Tibial nerve (tissue), 4 donors: ENCODE measurements around the gene MFSD2A. TPM values are rescaled to one million over a fixed set of nuclear protein-coding genes. Genes with fewer than 3 reads are reported as not detected.
"Not testable (repeated sequence)": the region's sequence is repeated elsewhere in the genome, so short reads cannot be mapped to it uniquely, and the experiment has no call there.

ENCODE experiments used
- DNase-seq, 2 donors: peaks; one replicate each; pipeline ENCODE4 v3.0.0-alpha.2; 2019; ENCODE audit warnings: low spot score in 2 of 2
- H3K27ac ChIP-seq, 4 donors: fragments of 200-600 bp; sonication (generic) in 3 of 4; one replicate each; pipeline ENCODE4 v1.5.1; 2017 to 2019; ENCODE audit warnings: mild to moderate bottlenecking in 1 of 4
- H3K27me3 ChIP-seq, 2 donors: fragments of 200-600 bp; sonication (generic) in 1 of 2; one replicate each; pipeline versions ENCODE4 v1.5.1 to v1.6.0; 2017 to 2019
- H3K36me3 ChIP-seq, 3 donors: fragments of 200-600 bp; sonication (generic); one replicate each; pipeline ENCODE4 v1.5.1; 2018 to 2019
- H3K4me1 ChIP-seq, 4 donors: fragments of 200-600 bp; sonication (generic) in 3 of 4; one replicate each; pipeline ENCODE4 v1.5.1; 2017 to 2019
- H3K4me3 ChIP-seq, 4 donors: fragments of 200-600 bp; sonication (generic) in 3 of 4; one replicate each; pipeline ENCODE4 v1.5.1; 2017 to 2019; ENCODE audit warnings: mild to moderate bottlenecking in 1 of 4, moderate library complexity in 1 of 4
- H3K9me3 ChIP-seq, 4 donors: fragments of 200-600 bp; sonication (generic) in 3 of 4; one replicate each; pipeline ENCODE4 v1.5.1; 2017 to 2019
- EP300 ChIP-seq, 2 donors: sonication (generic); formaldehyde crosslinking; IDR thresholded peaks; one replicate each; pipeline ENCODE4 v1.6.1; 2017; ENCODE audit warnings: antibody characterized with exemption in 2 of 2, mild to moderate bottlenecking in 1 of 2
- POLR2A ChIP-seq, 2 donors: fragments of 450-650 bp; IDR thresholded peaks; one replicate each; pipeline ENCODE4 v1.6.1; 2017; ENCODE audit warnings: antibody characterized with exemption in 2 of 2, mild to moderate bottlenecking in 2 of 2, moderate library complexity in 2 of 2
- WGBS, 2 donors: methylation state at CpG; one replicate each; pipeline ENCODE4 v1.1.5; 2018; 5-methylcytosine and 5-hydroxymethylcytosine counted together
- total RNA-seq, 4 donors: library from RNA; depleted of rRNA; stranded (reverse); fragments of >200 nt; gene quantifications; one replicate each; pipeline ENCODE4 v1.1.0, GENCODE V29; 2016
- TF ChIP-seq, protein P1 (sequence below), 5 experiments: fragments of 200-600 bp in 3 of 5; fragments of 450-650 bp in 2 of 5; sonication (generic) in 3 of 5; IDR thresholded peaks; one replicate each; pipeline ENCODE4 v1.5.1; 2016 to 2019; ENCODE audit warnings: antibody characterized with exemption in 5 of 5, mild to moderate bottlenecking in 3 of 5, moderate library complexity in 2 of 5

MFSD2A gene
- total RNA-seq, 4 donors from 2014 or later, result 6.0 to 24.3 (median 18.1) TPM

DNA sequence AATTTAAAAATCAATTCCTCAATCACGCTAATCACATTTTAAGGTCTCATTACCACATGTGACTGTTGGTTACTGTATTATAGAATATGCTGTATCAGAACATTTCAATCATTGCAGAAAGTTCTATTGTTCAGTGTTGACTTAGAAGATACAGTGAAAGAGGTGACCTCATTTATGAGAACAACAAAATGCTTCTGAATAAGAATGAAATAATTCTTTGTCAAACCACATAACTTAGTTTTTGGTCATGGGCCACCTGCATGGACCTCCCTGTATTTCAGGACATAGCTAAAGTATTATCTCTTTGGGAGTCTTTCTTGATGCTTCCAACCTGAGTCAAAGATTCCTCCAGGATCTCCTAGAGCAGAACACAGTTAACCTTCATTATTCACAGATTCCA, 22.3 kb downstream of the MFSD2A start:
- Histone ChIP-seq H3K9me3 (no peaks in the 10 kb centered on the region), H3K4me3 (no peak overlapping the region), H3K36me3 (no peaks in the 10 kb centered on the region), H3K27ac (no peak overlapping the region), H3K4me1 (peaks cover 0 to 7% (median 4%) of the 10 kb centered on the region in 4 donors), H3K27me3 (no peaks in the 10 kb centered on the region)
- WGBS, 2 donors, result 89 to 93% methylated on average over 1 of the region's 1 CpG
- no peak for TF ChIP-seq EP300 (IDR thresholded peaks at IDR 0.05)
- no peak for TF ChIP-seq POLR2A (IDR thresholded peaks at IDR 0.05)
- TF ChIP-seq, protein P1, sequence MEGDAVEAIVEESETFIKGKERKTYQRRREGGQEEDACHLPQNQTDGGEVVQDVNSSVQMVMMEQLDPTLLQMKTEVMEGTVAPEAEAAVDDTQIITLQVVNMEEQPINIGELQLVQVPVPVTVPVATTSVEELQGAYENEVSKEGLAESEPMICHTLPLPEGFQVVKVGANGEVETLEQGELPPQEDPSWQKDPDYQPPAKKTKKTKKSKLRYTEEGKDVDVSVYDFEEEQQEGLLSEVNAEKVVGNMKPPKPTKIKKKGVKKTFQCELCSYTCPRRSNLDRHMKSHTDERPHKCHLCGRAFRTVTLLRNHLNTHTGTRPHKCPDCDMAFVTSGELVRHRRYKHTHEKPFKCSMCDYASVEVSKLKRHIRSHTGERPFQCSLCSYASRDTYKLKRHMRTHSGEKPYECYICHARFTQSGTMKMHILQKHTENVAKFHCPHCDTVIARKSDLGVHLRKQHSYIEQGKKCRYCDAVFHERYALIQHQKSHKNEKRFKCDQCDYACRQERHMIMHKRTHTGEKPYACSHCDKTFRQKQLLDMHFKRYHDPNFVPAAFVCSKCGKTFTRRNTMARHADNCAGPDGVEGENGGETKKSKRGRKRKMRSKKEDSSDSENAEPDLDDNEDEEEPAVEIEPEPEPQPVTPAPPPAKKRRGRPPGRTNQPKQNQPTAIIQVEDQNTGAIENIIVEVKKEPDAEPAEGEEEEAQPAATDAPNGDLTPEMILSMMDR (IDR thresholded peaks at IDR 0.05), result no peak
- no peak for DNase-seq

DNA sequence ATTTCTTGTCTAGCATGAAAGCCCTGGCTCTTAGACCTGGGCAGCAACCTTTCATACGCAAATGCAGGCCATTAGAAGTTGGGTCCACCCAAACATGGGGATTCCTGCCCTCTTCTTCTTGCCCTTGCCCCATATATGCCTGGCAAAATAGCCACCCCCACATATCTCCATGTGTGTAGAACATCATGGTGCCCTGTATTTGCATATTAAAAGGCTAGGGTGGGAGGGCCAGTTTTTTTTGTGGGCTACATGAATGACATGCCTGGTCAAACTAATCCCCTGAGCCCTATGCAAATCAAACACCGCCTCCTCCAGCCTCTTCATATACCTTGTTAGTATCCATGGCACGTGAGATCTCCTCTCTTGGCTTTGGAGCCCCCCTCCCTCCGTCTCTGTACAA, 24.7 kb downstream of the MFSD2A start:
- no peaks in the 10 kb centered on the region for H3K4me1 ChIP-seq
- no peaks in the 10 kb centered on the region for H3K9me3 ChIP-seq

DNA sequence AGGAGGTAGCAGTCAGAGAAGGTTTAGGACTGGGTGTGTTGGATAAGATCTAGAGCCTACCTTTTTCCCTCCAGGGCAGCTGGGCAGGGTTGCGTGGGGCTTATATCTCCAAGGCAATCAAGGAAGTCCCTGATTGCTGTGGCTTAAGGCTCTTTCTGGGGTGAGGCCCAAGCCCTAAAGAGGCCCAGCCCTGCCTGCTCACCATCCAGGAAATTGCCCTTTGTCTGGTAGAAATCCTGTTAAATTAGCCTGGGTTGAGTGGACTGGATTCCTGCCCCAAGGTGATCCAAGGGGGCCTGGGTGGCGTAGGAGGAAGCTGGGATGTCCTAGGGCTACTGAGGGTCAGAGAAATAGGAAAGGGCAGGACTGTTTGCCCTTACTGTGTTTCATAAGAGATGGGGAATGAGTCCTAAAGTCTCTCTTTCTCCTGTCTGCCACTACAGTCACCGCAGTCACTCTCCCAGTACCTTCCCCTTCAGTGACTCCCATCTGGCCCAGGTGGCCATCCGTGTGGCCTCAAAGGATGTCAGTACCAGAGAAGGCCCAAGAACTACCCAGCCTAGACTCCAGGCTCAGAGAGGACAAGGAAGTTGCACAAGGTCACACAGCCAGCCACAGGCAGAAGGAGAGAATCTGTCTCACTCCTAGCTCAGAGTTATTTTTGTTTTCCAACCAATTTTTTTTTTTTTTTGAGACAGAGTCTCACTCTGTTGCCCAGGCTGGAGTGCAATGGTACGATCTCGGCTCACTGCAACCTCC, 25.8 kb downstream of the MFSD2A start:
- TF ChIP-seq POLR2A (IDR thresholded peaks at IDR 0.05) (no peak), EP300 (IDR thresholded peaks at IDR 0.05) (no peak)
- TF ChIP-seq, protein P1 (IDR thresholded peaks at IDR 0.05), result no peak
- Histone ChIP-seq H3K27ac (peak overlapping the region in 1 of 4 donors; percentile 52), H3K27me3 (no peaks in the 10 kb centered on the region), H3K4me1 (no peaks in the 10 kb centered on the region), H3K9me3 (no peaks in the 10 kb centered on the region), H3K4me3 (no peak overlapping the region), H3K36me3 (no peaks in the 10 kb centered on the region)
- 84 to 93% methylated on average over 6 of the region's 6 CpGs for WGBS, 2 donors
- DNase-seq, result no peak

More for the DNA sequence above, 24.7 kb downstream of the MFSD2A start:
- 93 to 94% methylated on average over 4 of the region's 4 CpGs for WGBS, 2 donors
- no peak for TF ChIP-seq POLR2A (IDR thresholded peaks at IDR 0.05)
- TF ChIP-seq EP300 (IDR thresholded peaks at IDR 0.05), result no peak
- TF ChIP-seq, protein P1 (IDR thresholded peaks at IDR 0.05), result no peak
- no peaks in the 10 kb centered on the region for H3K36me3 ChIP-seq
- no peak overlapping the region for H3K4me3 ChIP-seq
- no peaks in the 10 kb centered on the region for H3K27me3 ChIP-seq
- no peak for DNase-seq
- H3K27ac ChIP-seq, result no peak overlapping the region

DNA sequence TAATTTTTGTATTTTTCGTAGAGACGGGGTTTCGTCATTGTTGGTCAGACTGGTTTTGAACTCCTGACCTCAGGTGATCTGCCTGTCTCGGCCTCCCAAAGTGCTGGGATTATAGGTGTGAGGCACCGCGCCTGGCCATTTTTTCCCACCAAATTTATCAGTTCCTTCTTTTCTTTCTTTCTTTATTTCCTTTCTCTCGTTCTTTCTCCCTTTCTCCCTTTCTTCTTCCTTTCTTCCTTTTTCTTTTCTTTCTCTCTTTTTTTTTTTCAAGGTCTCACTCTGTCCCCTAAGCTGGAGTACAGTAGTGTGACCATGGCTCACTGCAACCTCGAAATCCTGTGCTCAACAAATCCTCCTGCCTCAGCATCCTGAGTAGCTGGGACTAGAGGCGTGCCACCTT, 26.4 kb downstream of the MFSD2A start:
- no peak for DNase-seq
- H3K27me3 ChIP-seq, result no peaks in the 10 kb centered on the region
- no peaks in the 10 kb centered on the region for H3K9me3 ChIP-seq
- H3K36me3 ChIP-seq, result no peaks in the 10 kb centered on the region
- WGBS, 2 donors, result 92% methylated on average over 9 of the region's 9 CpGs
- H3K4me3 ChIP-seq, result no peak overlapping the region
- H3K4me1 ChIP-seq, result no peaks in the 10 kb centered on the region
- TF ChIP-seq, protein P1 (IDR thresholded peaks at IDR 0.05), result no peak
- TF ChIP-seq EP300 (IDR thresholded peaks at IDR 0.05) (no peak), POLR2A (IDR thresholded peaks at IDR 0.05) (no peak)
- peak overlapping the region in 1 of 4 donors; percentile 19 for H3K27ac ChIP-seq

DNA sequence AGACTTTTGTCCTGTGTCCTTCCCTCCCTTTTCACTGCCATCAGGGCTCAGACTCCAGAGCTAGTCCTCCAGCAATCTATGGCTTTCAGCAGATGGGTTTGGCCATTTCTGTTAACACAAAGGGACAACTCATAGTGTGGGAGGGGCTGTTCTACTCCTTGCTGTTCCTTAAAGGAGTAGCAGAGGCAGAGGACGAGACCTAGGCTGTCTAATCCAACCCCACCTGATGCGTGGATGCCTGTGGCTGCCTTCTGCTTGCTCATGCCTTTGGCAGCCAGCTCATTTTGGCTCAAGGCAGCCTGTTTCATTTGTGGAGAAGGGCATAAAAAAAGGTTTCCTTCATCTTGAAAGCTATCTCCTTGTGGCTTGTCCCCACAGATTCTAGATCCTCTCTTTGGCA, 27.0 kb downstream of the MFSD2A start:
- Histone ChIP-seq H3K36me3 (no peaks in the 10 kb centered on the region), H3K27ac (peak overlapping the region in 1 of 4 donors; percentile 19), H3K4me1 (peaks cover 0 to 5% (median 0%) of the 10 kb centered on the region in 4 donors), H3K9me3 (no peaks in the 10 kb centered on the region), H3K4me3 (no peak overlapping the region), H3K27me3 (no peaks in the 10 kb centered on the region)
- no peak for DNase-seq
- 36 to 38% methylated on average over 2 of the region's 2 CpGs for WGBS, 2 donors
- TF ChIP-seq, protein P1 (IDR thresholded peaks at IDR 0.05), result no peak
- TF ChIP-seq EP300 (IDR thresholded peaks at IDR 0.05) (no peak), POLR2A (IDR thresholded peaks at IDR 0.05) (no peak)

DNA sequence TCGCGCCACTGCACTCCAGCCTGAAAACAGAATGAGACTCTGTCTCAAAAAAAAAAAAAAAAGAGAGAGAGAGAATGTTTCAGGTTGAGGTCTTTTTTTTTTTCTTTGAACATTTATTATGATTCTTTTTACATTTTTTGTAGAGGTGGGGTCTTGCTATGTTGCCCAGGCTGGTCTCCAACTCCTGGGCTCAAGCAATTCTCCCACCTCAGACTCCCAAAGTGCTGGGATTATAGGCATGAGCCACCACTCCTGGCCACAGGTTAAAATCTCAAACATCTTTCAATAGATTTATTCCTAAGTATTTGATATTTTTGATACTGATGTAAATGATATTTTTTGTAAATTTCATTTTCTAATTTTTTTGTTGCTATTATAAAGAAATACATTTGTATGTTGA, 29.5 kb downstream of the MFSD2A start:
- not testable (repeated sequence) for H3K27ac ChIP-seq, H3K27me3 ChIP-seq, H3K4me3 ChIP-seq, DNase-seq, H3K36me3 ChIP-seq, H3K9me3 ChIP-seq
- H3K4me1 ChIP-seq, result peaks cover 0 to 20% (median 5%) of the 10 kb centered on the region in 4 donors
- WGBS, 2 donors, result 98 to 99% methylated on average over 2 of the region's 2 CpGs
